Measurements from ENCODE around the gene PTAFR.
A peak's percentile ranks its signal among the peaks of the same experiment; 100 is the strongest.

PTAFR gene

GRCh38 chr1:28176492-28177470 is at the start of gene PTAFR:
TSS of gene PTAFR (minus strand) at chr1:28176690. CDS start at chr1:28151021, 25,669 bp downstream.
- TF ChIP-seq CTCF (IDR thresholded peaks at IDR 0.05; ENCODE audit: low read depth, low read length, missing control alignments) = no peak
- H3K4me3 ChIP-seq (ENCODE audit: low read depth, low read length) = no peak within 1 kb of the TSS
- no peak for DNase-seq (ENCODE audit: low read depth)
- in situ Hi-C loops (cut with HindIII; ENCODE audit: low sequenced_read_pairs) = no loop called here

DNA sequence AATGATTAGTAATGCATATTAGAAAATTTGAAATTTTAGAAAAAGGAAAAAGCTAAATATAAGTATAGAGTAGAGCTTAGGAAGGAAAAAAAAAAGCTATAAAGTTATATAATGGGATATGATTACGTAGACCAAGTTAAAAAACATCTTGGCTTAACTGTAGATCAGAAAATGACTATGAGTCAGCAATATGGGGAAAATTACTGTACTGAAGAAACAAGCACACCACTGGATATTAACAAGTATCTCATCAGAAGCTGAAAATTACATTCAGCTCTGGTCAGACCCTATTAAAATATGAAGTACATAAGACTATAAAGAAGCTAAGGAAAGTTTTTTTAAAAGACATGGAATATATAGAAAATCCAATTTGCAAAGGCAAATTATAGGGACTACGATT is 36.8 kb upstream of the PTAFR start:
- no peak for TF ChIP-seq CTCF (IDR thresholded peaks at IDR 0.05; ENCODE audit: low read depth, low read length, missing control alignments)
- in situ Hi-C loops (cut with HindIII; ENCODE audit: low sequenced_read_pairs) = no loop called here
- DNase-seq (ENCODE audit: low read depth) = no peak
- H3K4me3 ChIP-seq (ENCODE audit: low read depth, low read length) = no peak overlapping the region

DNA sequence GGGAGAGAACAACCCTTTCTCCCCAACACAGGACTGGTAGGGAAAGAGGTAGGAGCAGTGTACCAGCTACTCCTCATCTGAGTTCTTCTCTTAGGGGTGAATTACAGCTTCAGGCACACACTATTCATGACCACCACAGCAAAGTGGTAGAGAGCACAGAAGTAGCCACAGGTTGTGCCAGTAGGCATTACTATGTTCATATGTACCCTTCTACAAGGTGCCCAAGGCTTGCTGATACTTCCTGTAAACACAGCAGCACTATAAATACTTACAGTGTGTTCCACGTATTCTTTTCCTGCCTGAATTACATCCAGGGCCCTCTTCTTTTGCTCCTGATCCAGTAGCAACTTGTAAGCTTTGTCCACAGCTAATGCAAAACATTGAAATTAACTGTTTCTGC is 33.2 kb upstream of the PTAFR start:
- no peak for TF ChIP-seq CTCF (IDR thresholded peaks at IDR 0.05; ENCODE audit: low read depth, low read length, missing control alignments)
- DNase-seq (ENCODE audit: low read depth) = no peak
- no peak overlapping the region for H3K4me3 ChIP-seq (ENCODE audit: low read depth, low read length)
- in situ Hi-C loops (cut with HindIII; ENCODE audit: low sequenced_read_pairs) = no loop called here

GRCh38 chr1:28208818-28209441 is 32.4 kb upstream of the PTAFR start:
- peak; percentile 54 for DNase-seq (ENCODE audit: low read depth)
- in situ Hi-C loops (cut with HindIII; ENCODE audit: low sequenced_read_pairs) = no loop called here
- TF ChIP-seq CTCF (IDR thresholded peaks at IDR 0.05; ENCODE audit: low read depth, low read length, missing control alignments) = peak; percentile 81
- H3K4me3 ChIP-seq (ENCODE audit: low read depth, low read length) = no peak overlapping the region

- no peak overlapping the region for H3K4me3 ChIP-seq (ENCODE audit: low read depth, low read length)
- DNase-seq (ENCODE audit: low read depth) = no peak
- no peak for TF ChIP-seq CTCF (IDR thresholded peaks at IDR 0.05; ENCODE audit: low read depth, low read length, missing control alignments)
- in situ Hi-C loops (cut with HindIII; ENCODE audit: low sequenced_read_pairs) = no loop called here
Observed at GRCh38 chr1:28205243-28205642, 28.8 kb upstream of the PTAFR start.

DNA sequence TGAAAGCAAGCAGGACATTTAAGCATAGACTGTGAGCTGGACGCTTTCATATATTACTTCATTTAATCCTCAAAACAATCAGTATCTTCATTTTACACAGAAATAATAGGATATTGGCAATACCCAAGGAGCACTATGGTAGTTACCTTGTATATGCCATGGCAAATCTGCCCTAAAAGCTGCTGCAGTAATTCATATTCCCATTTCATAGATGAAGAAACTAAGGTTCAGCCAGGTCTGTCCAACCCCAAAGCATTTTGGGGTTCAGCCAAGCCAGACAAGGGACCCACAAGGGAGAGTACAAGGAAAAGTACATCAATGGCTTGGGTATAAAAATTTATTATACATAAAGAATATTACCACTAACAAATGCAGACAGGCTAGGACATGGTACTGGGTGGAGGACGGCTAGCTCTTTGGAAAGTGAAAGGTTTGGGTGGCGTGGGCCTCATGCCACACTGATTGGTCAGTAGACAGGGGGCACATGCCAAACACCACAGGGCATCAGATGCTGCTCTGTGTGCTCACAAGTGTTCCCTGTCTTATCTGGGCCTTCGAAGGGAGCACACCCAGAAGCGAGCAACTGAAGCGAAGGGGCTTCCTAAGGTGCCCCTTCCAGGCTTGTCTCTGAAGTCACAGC is 23.9 kb upstream of the PTAFR start:
- no peak for TF ChIP-seq CTCF (IDR thresholded peaks at IDR 0.05; ENCODE audit: low read depth, low read length, missing control alignments)
- no peak for DNase-seq (ENCODE audit: low read depth)

More for the DNA sequence above, 23.9 kb upstream of the PTAFR start:
- no peak overlapping the region for H3K4me3 ChIP-seq (ENCODE audit: low read depth, low read length)
- in situ Hi-C loops (cut with HindIII; ENCODE audit: low sequenced_read_pairs) = no loop called here
